ENCODE data around the gene POLQ. TPM values are rescaled to one million over a fixed set of nuclear protein-coding genes. Genes with fewer than 3 reads are reported as not detected.

Gene POLQ
- total RNA-seq, 1 donor from 2014 or later = 33.2 TPM

- no peak overlapping the region for H2AFZ ChIP-seq (replicated peaks)
- no peak overlapping the region for H3K4me2 ChIP-seq
- Mint-ChIP-seq H3K36me3 (peaks cover 49% of the 10 kb centered on the region), H3K9me3 (peaks cover 18% of the 10 kb centered on the region), H3K27me3 (ENCODE audit: insufficient read depth, low read depth) (no peaks in the 10 kb centered on the region), H3K4me1 (no peaks in the 10 kb centered on the region), H3K27ac (no peak overlapping the region), H3K4me3 (no peak overlapping the region)
- no peaks in the 10 kb centered on the region for H4K20me1 ChIP-seq (ENCODE audit: low read depth)
- H3K79me2 ChIP-seq (ENCODE audit: low read depth) = peaks cover 23% of the 10 kb centered on the region
- no peaks in the 10 kb centered on the region for H3F3A ChIP-seq (ENCODE audit: low read depth)
- no peak overlapping the region for H3K4me3 ChIP-seq
- TF ChIP-seq, protein P1, sequence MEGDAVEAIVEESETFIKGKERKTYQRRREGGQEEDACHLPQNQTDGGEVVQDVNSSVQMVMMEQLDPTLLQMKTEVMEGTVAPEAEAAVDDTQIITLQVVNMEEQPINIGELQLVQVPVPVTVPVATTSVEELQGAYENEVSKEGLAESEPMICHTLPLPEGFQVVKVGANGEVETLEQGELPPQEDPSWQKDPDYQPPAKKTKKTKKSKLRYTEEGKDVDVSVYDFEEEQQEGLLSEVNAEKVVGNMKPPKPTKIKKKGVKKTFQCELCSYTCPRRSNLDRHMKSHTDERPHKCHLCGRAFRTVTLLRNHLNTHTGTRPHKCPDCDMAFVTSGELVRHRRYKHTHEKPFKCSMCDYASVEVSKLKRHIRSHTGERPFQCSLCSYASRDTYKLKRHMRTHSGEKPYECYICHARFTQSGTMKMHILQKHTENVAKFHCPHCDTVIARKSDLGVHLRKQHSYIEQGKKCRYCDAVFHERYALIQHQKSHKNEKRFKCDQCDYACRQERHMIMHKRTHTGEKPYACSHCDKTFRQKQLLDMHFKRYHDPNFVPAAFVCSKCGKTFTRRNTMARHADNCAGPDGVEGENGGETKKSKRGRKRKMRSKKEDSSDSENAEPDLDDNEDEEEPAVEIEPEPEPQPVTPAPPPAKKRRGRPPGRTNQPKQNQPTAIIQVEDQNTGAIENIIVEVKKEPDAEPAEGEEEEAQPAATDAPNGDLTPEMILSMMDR (IDR thresholded peaks at IDR 0.05) = no peak
- TF ChIP-seq EZH2phosphoT487 (IDR thresholded peaks at IDR 0.05) = no peak
- TF ChIP-seq EZH2 (IDR thresholded peaks at IDR 0.05) = no peak
- H3K9ac ChIP-seq = no peak overlapping the region
- no peak for DNase-seq (ENCODE audit: low spot score)
- H3K36me3 ChIP-seq = peaks cover 14% of the 10 kb centered on the region
- no peaks in the 10 kb centered on the region for H3K9me3 ChIP-seq (ENCODE audit: low read depth)
- no peaks in the 10 kb centered on the region for H3K4me1 ChIP-seq
- H3K27me3 ChIP-seq = no peaks in the 10 kb centered on the region
- H3K27ac ChIP-seq = no peak overlapping the region
Observed at GRCh38 chr3:121517953-121518655, 27.7 kb downstream of the POLQ start.

DNA sequence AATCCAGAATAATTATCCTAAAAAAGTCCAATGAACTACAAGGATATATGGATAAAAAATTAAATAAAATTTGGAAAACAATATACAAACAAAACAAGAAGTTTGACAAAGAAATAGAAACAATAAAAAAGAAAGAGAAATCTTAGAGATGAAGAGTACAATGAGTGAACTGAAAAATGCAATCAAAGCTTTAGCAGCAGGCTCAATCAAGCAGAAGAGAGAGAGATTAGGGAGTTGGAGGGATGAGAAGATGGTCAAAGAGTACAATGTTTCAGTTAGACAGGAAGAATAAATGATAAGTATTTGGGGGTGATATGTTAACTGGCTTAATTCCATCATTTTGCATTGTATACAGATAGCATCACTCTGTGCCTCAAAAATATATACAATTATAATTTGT is 29.9 kb downstream of the POLQ start:
- no peaks in the 10 kb centered on the region for H3K4me1 Mint-ChIP-seq
- H3K4me2 ChIP-seq = no peak overlapping the region
- no peak overlapping the region for H2AFZ ChIP-seq (replicated peaks)
- H4K20me1 ChIP-seq (ENCODE audit: low read depth) = no peaks in the 10 kb centered on the region
- H3K79me2 ChIP-seq (ENCODE audit: low read depth) = peaks cover 23% of the 10 kb centered on the region
- peaks cover 17% of the 10 kb centered on the region for H3K36me3 ChIP-seq
- no peaks in the 10 kb centered on the region for H3K4me1 ChIP-seq
- no peaks in the 10 kb centered on the region for H3K9me3 ChIP-seq (ENCODE audit: low read depth)
- no peak overlapping the region for H3K27ac ChIP-seq
- no peak overlapping the region for H3K27ac Mint-ChIP-seq
- DNase-seq (ENCODE audit: low spot score) = no peak
- H3K27me3 Mint-ChIP-seq (ENCODE audit: insufficient read depth, low read depth) = no peaks in the 10 kb centered on the region
- H3K9me3 Mint-ChIP-seq = peaks cover 18% of the 10 kb centered on the region
- no peak overlapping the region for H3K4me3 Mint-ChIP-seq
- H3K4me3 ChIP-seq = no peak overlapping the region
- H3K9ac ChIP-seq = no peak overlapping the region
- no peaks in the 10 kb centered on the region for H3F3A ChIP-seq (ENCODE audit: low read depth)
- TF ChIP-seq EZH2 (IDR thresholded peaks at IDR 0.05) (no peak), EZH2phosphoT487 (IDR thresholded peaks at IDR 0.05) (no peak)
- TF ChIP-seq, protein P1 (IDR thresholded peaks at IDR 0.05) = no peak
- no peaks in the 10 kb centered on the region for H3K27me3 ChIP-seq
- H3K36me3 Mint-ChIP-seq = peaks cover 46% of the 10 kb centered on the region

DNA sequence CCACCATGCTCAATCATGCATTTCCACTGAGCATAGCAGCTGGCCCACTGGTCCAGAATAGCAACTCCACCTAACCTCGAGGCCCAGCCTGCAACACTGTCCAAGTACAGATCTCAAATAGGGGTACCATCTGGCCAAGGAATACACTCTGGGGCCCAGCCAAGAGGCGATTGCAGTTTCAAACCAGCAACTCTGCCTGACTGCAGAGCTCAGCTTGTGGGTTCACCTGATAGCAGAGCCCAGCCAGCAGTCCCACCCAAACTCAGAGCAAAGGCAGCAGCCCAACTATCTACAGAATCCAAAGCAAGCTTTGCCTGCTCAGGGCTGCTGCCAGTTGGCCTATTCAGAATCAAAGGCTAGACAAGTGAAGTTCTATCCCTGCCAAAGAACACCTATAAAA is 30.5 kb downstream of the POLQ start:
- peaks cover 18% of the 10 kb centered on the region for H3K9me3 Mint-ChIP-seq
- Histone ChIP-seq H3K27ac (no peak overlapping the region), H3K4me1 (no peaks in the 10 kb centered on the region), H4K20me1 (ENCODE audit: low read depth) (no peaks in the 10 kb centered on the region), H3K36me3 (peaks cover 17% of the 10 kb centered on the region), H3K79me2 (ENCODE audit: low read depth) (peaks cover 23% of the 10 kb centered on the region), H2AFZ (replicated peaks) (no peak overlapping the region), H3K4me2 (no peak overlapping the region), H3K9me3 (ENCODE audit: low read depth) (no peaks in the 10 kb centered on the region), H3K4me3 (no peak overlapping the region), H3K9ac (no peak overlapping the region), H3F3A (ENCODE audit: low read depth) (no peaks in the 10 kb centered on the region), H3K27me3 (no peaks in the 10 kb centered on the region)
- H3K4me3 Mint-ChIP-seq = no peak overlapping the region
- no peak for TF ChIP-seq EZH2phosphoT487 (IDR thresholded peaks at IDR 0.05)
- TF ChIP-seq EZH2 (IDR thresholded peaks at IDR 0.05) = no peak
- TF ChIP-seq, protein P1 (IDR thresholded peaks at IDR 0.05) = no peak
- DNase-seq (ENCODE audit: low spot score) = no peak
- H3K27me3 Mint-ChIP-seq (ENCODE audit: insufficient read depth, low read depth) = no peaks in the 10 kb centered on the region
- no peak overlapping the region for H3K27ac Mint-ChIP-seq
- H3K4me1 Mint-ChIP-seq = no peaks in the 10 kb centered on the region
- peaks cover 46% of the 10 kb centered on the region for H3K36me3 Mint-ChIP-seq

All from neural progenitor cell (in vitro differentiated cells).